H9 (cell line): ENCODE data around the gene CNDP2. TPM values are rescaled to one million over a fixed set of nuclear protein-coding genes. Genes with fewer than 3 reads are reported as not detected.
A peak's percentile ranks its signal among the peaks of the same experiment; 100 is the strongest.

Experiments
- DNase-seq: peaks from one replicate; pipeline ENCODE4 v3.0.0-alpha.2; 2017
- H2AFZ ChIP-seq: one replicate; pipeline ENCODE4 v1.6.1; 2013; ENCODE audit warnings: mild to moderate bottlenecking, low read length, control low read depth, moderate library complexity
- H2AK5ac ChIP-seq: 2 replicates; pipeline ENCODE4 v1.6.1; 2013; ENCODE audit warnings: low read length, control low read depth, mixed read lengths; ENCODE audit not compliant: insufficient read length
- H2BK120ac ChIP-seq: one replicate; pipeline ENCODE4 v1.6.1; 2013; ENCODE audit warnings: low read depth, mild to moderate bottlenecking, low read length, control low read depth, inconsistent platforms; ENCODE audit not compliant: poor library complexity, severe bottlenecking
- H2BK12ac ChIP-seq: 2 replicates; pipeline ENCODE4 v1.6.1; 2013; ENCODE audit warnings: low read length, control low read depth, mixed read lengths, low read depth; ENCODE audit not compliant: insufficient read length
- H2BK15ac ChIP-seq: 2 replicates; pipeline ENCODE4 v1.6.1; 2013; ENCODE audit warnings: low read depth, low read length, control low read depth
- H2BK20ac ChIP-seq: one replicate; pipeline ENCODE4 v1.6.1; 2013; ENCODE audit warnings: low read depth, mild to moderate bottlenecking, low read length, control low read depth, inconsistent platforms; ENCODE audit not compliant: poor library complexity, severe bottlenecking
- H2BK5ac ChIP-seq: 2 replicates; pipeline ENCODE4 v1.6.1; 2013; ENCODE audit warnings: low read length, control low read depth, mixed read lengths; ENCODE audit not compliant: insufficient read length
- H3K14ac ChIP-seq: 2 replicates; pipeline ENCODE4 v1.6.1; 2013; ENCODE audit warnings: low read length, control low read depth; ENCODE audit not compliant: insufficient read depth
- H3K18ac ChIP-seq: 2 replicates; pipeline ENCODE4 v1.6.1; 2013; ENCODE audit warnings: low read depth, mild to moderate bottlenecking, mixed read lengths, low read length, control low read depth; ENCODE audit not compliant: insufficient read length
- H3K23ac ChIP-seq: 2 replicates; pipeline ENCODE4 v1.6.1; 2013; ENCODE audit warnings: low read length, control low read depth, mixed read lengths, low read depth; ENCODE audit not compliant: insufficient read length
- H3K23me2 ChIP-seq: 2 replicates; pipeline ENCODE4 v1.6.1; 2013; ENCODE audit warnings: low read depth, mild to moderate bottlenecking, mixed read lengths, low read length, control low read depth; ENCODE audit not compliant: insufficient read length, poor library complexity, severe bottlenecking
- H3K27ac ChIP-seq: 2 replicates; pipeline ENCODE4 v1.5.1; 2013; ENCODE audit warnings: low read length, control low read depth, mixed read lengths, low read depth; ENCODE audit not compliant: insufficient read length
- H3K27me3 ChIP-seq: 2 replicates; pipeline ENCODE4 v1.6.1; 2013; ENCODE audit warnings: low read length, control low read depth, inconsistent platforms; ENCODE audit not compliant: insufficient read depth
- H3K4ac ChIP-seq: 2 replicates; pipeline ENCODE4 v1.6.1; 2013; ENCODE audit warnings: low read depth, mild to moderate bottlenecking, control low read depth, inconsistent platforms, low read length, moderate library complexity
- H3K4me1 ChIP-seq: 2 replicates; pipeline ENCODE4 v1.6.1; 2013; ENCODE audit warnings: low read length, control low read depth, inconsistent platforms; ENCODE audit not compliant: insufficient read depth
- H3K4me2 ChIP-seq: 2 replicates; pipeline ENCODE4 v1.6.1; 2013; ENCODE audit warnings: low read length, control low read depth, mixed read lengths; ENCODE audit not compliant: insufficient read length, insufficient read depth
- H3K56ac ChIP-seq: 2 replicates; pipeline ENCODE4 v1.6.1; 2013; ENCODE audit warnings: low read depth, mild to moderate bottlenecking, mixed read lengths, low read length, control low read depth; ENCODE audit not compliant: insufficient read length
- H3K79me1 ChIP-seq: 2 replicates; pipeline ENCODE4 v1.6.1; 2013; ENCODE audit warnings: low read depth, mild to moderate bottlenecking, moderate library complexity, low read length, control low read depth, inconsistent platforms; ENCODE audit not compliant: insufficient read depth, poor library complexity, severe bottlenecking
- H3K79me2 ChIP-seq: 2 replicates; pipeline ENCODE4 v1.6.1; 2013; ENCODE audit warnings: low read length, control low read depth, inconsistent platforms; ENCODE audit not compliant: insufficient read depth
- H3K9ac ChIP-seq: 2 replicates; pipeline ENCODE4 v1.6.1; 2013; ENCODE audit warnings: low read length, control low read depth, mixed read lengths; ENCODE audit not compliant: insufficient read length; ENCODE audit errors: extremely low read depth
- H3K9me3 ChIP-seq: one replicate; pipeline ENCODE4 v1.6.1; 2013; ENCODE audit warnings: low read depth, low read length, inconsistent platforms; ENCODE audit not compliant: control insufficient read depth
- H3T11ph ChIP-seq: one replicate; pipeline ENCODE4 v1.6.1; 2013; ENCODE audit warnings: mild to moderate bottlenecking, low read length, control low read depth, inconsistent platforms
- H4K20me1 ChIP-seq: one replicate; pipeline ENCODE4 v1.6.1; 2013; ENCODE audit not compliant: control insufficient read depth, insufficient read length, insufficient read depth
- H4K5ac ChIP-seq: 2 replicates; pipeline ENCODE4 v1.6.1; 2013; ENCODE audit warnings: low read depth, mild to moderate bottlenecking, mixed read lengths, low read length, control low read depth; ENCODE audit not compliant: insufficient read length
- H4K8ac ChIP-seq: replicated peaks from 2 replicates; pipeline ENCODE4 v1.6.1; 2013; ENCODE audit warnings: low read length, control low read depth, mixed read lengths, low read depth; ENCODE audit not compliant: insufficient read length
- H4K91ac ChIP-seq: 2 replicates; pipeline ENCODE4 v1.6.1; 2013; ENCODE audit warnings: low read depth, mild to moderate bottlenecking, moderate library complexity, mixed read lengths, low read length, control low read depth; ENCODE audit not compliant: insufficient read length
- H3K27ac Mint-ChIP-seq, 3 experiments: 2 replicates in 2 of 3; 3 replicates in 1 of 3; pipeline ENCODE4 v1.8.0; 2020 to 2021; ENCODE audit warnings: mixed read lengths in 3 of 3, mild to moderate bottlenecking in 1 of 3, moderate library complexity in 1 of 3
- H3K27me3 Mint-ChIP-seq: 2 replicates; pipeline ENCODE4 v1.8.0; 2021; ENCODE audit warnings: low read depth, mild to moderate bottlenecking, moderate library complexity, mixed read lengths
- H3K36me3 Mint-ChIP-seq, 3 experiments: 2 replicates in 2 of 3; 3 replicates in 1 of 3; pipeline ENCODE4 v1.8.0; 2020 to 2021; ENCODE audit warnings: low read depth in 3 of 3, mixed read lengths in 3 of 3; ENCODE audit not compliant: insufficient read depth in 1 of 3
- H3K4me1 Mint-ChIP-seq, 2 experiments: 2 replicates each; pipeline ENCODE4 v1.8.0; 2020; ENCODE audit warnings: mixed read lengths in 2 of 2
- H3K4me3 Mint-ChIP-seq, 2 experiments: 2 replicates in 1 of 2; 3 replicates in 1 of 2; pipeline ENCODE4 v1.8.0; 2020 to 2021; ENCODE audit warnings: mild to moderate bottlenecking in 2 of 2, mixed read lengths in 2 of 2, moderate library complexity in 1 of 2
- H3K9me3 Mint-ChIP-seq, 2 experiments: 2 replicates in 1 of 2; 3 replicates in 1 of 2; pipeline ENCODE4 v1.8.0; 2020; ENCODE audit warnings: mild to moderate bottlenecking in 2 of 2, mixed read lengths in 2 of 2, moderate library complexity in 1 of 2
- WGBS: extraction: QIAGEN DNeasy Blood & Tissue Kit; methylation state at CpG from one replicate; pipeline ENCODE4 v1.1.7; 2013; ENCODE audit warnings: missing lambda C conversion rate, low lambda C conversion rate, mixed read lengths; ENCODE audit not compliant: insufficient read length; ENCODE audit errors: extremely low coverage; 5-methylcytosine and 5-hydroxymethylcytosine counted together
- total RNA-seq: library from RNA; stranded (reverse); gene quantifications from 2 replicates; pipeline ENCODE4 v1.2.1, GENCODE V29; 2021
- TF ChIP-seq, protein P1 (sequence below): fragments of 200-600 bp; sonication (generic); conservative IDR thresholded peaks from 3 replicates; pipeline ENCODE4 v1.8.0; 2021; ENCODE audit warnings: antibody characterized with exemption, mild to moderate bottlenecking

CNDP2 gene
- total RNA-seq, 1 experiment from 2014 or later: 212 TPM

DNA sequence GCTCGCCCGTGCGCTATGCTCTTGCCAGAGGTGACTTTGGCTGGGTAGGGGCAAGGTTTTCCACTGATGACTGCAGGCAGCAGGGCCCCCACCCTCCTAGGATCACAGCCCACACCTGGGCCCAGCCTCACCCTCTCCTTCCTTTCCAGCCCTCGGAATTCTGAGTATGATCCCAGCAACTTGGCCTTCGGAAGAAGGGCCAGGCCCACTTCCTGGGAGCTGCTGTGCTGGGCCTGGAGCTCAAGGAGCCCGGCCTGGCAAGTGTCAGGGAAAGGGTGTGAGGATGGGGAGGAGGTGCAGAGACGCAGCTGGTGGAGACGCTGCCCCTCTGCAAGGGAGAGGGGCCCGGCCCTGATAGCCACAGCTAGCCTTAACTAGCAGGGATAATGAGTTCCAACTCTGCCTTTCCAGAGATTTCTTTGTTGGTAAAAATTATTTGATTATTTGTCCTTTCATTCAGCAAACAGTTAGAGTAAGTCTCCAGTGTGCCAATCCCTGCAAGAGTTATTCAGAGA, 36.4 kb downstream of the CNDP2 start:
- no peak overlapping the region for H3K4me2 ChIP-seq
- Mint-ChIP-seq H3K27ac (no peak overlapping the region), H3K27me3 (peaks cover 9% of the 10 kb centered on the region), H3K9me3 (peaks cover 5 to 10% of the 10 kb centered on the region in 2 experiments; a peak in 4 of 5 replicates), H3K4me1 (0 out of 4 replicates have a peak, but pooled peaks cover 0 to 3% of the 10 kb centered on the region in 2 experiments), H3K4me3 (no peak overlapping the region), H3K36me3 (no peaks in the 10 kb centered on the region; a peak in 2 of 7 replicates)
- TF ChIP-seq, protein P1, sequence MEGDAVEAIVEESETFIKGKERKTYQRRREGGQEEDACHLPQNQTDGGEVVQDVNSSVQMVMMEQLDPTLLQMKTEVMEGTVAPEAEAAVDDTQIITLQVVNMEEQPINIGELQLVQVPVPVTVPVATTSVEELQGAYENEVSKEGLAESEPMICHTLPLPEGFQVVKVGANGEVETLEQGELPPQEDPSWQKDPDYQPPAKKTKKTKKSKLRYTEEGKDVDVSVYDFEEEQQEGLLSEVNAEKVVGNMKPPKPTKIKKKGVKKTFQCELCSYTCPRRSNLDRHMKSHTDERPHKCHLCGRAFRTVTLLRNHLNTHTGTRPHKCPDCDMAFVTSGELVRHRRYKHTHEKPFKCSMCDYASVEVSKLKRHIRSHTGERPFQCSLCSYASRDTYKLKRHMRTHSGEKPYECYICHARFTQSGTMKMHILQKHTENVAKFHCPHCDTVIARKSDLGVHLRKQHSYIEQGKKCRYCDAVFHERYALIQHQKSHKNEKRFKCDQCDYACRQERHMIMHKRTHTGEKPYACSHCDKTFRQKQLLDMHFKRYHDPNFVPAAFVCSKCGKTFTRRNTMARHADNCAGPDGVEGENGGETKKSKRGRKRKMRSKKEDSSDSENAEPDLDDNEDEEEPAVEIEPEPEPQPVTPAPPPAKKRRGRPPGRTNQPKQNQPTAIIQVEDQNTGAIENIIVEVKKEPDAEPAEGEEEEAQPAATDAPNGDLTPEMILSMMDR: no peak
- H2BK5ac ChIP-seq: no peak overlapping the region
- no peaks in the 10 kb centered on the region for H4K20me1 ChIP-seq
- no peak overlapping the region for H3T11ph ChIP-seq
- H4K91ac ChIP-seq: no peak overlapping the region
- no peaks in the 10 kb centered on the region for H3K79me2 ChIP-seq
- no peak overlapping the region for H3K9ac ChIP-seq
- peaks cover 2% of the 10 kb centered on the region for H3K23me2 ChIP-seq
- no peak overlapping the region for H2BK15ac ChIP-seq
- no peak overlapping the region for H2BK12ac ChIP-seq
- H4K8ac ChIP-seq: no peak overlapping the region
- H2BK120ac ChIP-seq: no peak overlapping the region
- H3K4me1 ChIP-seq: no peaks in the 10 kb centered on the region
- H3K14ac ChIP-seq: no peak overlapping the region
- no peak overlapping the region for H4K5ac ChIP-seq
- H3K4ac ChIP-seq: no peak overlapping the region
- no peaks in the 10 kb centered on the region for H3K9me3 ChIP-seq
- no peak overlapping the region for H3K27ac ChIP-seq
- H2AK5ac ChIP-seq: no peak overlapping the region
- no peaks in the 10 kb centered on the region for H3K27me3 ChIP-seq
- no peak overlapping the region for H3K23ac ChIP-seq
- WGBS: no CpG with 5 or more reads among the region's 9 CpGs
- H3K56ac ChIP-seq: no peak overlapping the region
- H3K79me1 ChIP-seq: no peaks in the 10 kb centered on the region
- DNase-seq: peak; percentile 10
- H2BK20ac ChIP-seq: no peak overlapping the region
- H3K18ac ChIP-seq: no peak overlapping the region
- no peak overlapping the region for H2AFZ ChIP-seq
